H9 (cell line): Measurements from ENCODE around the gene SYNE2. TPM values are rescaled to one million over a fixed set of nuclear protein-coding genes. Genes with fewer than 3 reads are reported as not detected.

Experiments used
- DNase-seq: peaks from one replicate; pipeline ENCODE4 v3.0.0-alpha.2; 2017
- H2AFZ ChIP-seq: one replicate; pipeline ENCODE4 v1.6.1; 2013; ENCODE audit warnings: mild to moderate bottlenecking, low read length, control low read depth, moderate library complexity
- H2AK5ac ChIP-seq: 2 replicates; pipeline ENCODE4 v1.6.1; 2013; ENCODE audit warnings: low read length, control low read depth, mixed read lengths; ENCODE audit not compliant: insufficient read length
- H2BK120ac ChIP-seq: one replicate; pipeline ENCODE4 v1.6.1; 2013; ENCODE audit warnings: low read depth, mild to moderate bottlenecking, low read length, control low read depth, inconsistent platforms; ENCODE audit not compliant: poor library complexity, severe bottlenecking
- H2BK12ac ChIP-seq: 2 replicates; pipeline ENCODE4 v1.6.1; 2013; ENCODE audit warnings: low read length, control low read depth, mixed read lengths, low read depth; ENCODE audit not compliant: insufficient read length
- H2BK15ac ChIP-seq: 2 replicates; pipeline ENCODE4 v1.6.1; 2013; ENCODE audit warnings: low read depth, low read length, control low read depth
- H2BK20ac ChIP-seq: one replicate; pipeline ENCODE4 v1.6.1; 2013; ENCODE audit warnings: low read depth, mild to moderate bottlenecking, low read length, control low read depth, inconsistent platforms; ENCODE audit not compliant: poor library complexity, severe bottlenecking
- H2BK5ac ChIP-seq: 2 replicates; pipeline ENCODE4 v1.6.1; 2013; ENCODE audit warnings: low read length, control low read depth, mixed read lengths; ENCODE audit not compliant: insufficient read length
- H3K14ac ChIP-seq: 2 replicates; pipeline ENCODE4 v1.6.1; 2013; ENCODE audit warnings: low read length, control low read depth; ENCODE audit not compliant: insufficient read depth
- H3K18ac ChIP-seq: 2 replicates; pipeline ENCODE4 v1.6.1; 2013; ENCODE audit warnings: low read depth, mild to moderate bottlenecking, mixed read lengths, low read length, control low read depth; ENCODE audit not compliant: insufficient read length
- H3K23ac ChIP-seq: 2 replicates; pipeline ENCODE4 v1.6.1; 2013; ENCODE audit warnings: low read length, control low read depth, mixed read lengths, low read depth; ENCODE audit not compliant: insufficient read length
- H3K23me2 ChIP-seq: 2 replicates; pipeline ENCODE4 v1.6.1; 2013; ENCODE audit warnings: low read depth, mild to moderate bottlenecking, mixed read lengths, low read length, control low read depth; ENCODE audit not compliant: insufficient read length, poor library complexity, severe bottlenecking
- H3K27ac ChIP-seq: 2 replicates; pipeline ENCODE4 v1.5.1; 2013; ENCODE audit warnings: low read length, control low read depth, mixed read lengths, low read depth; ENCODE audit not compliant: insufficient read length
- H3K27me3 ChIP-seq: 2 replicates; pipeline ENCODE4 v1.6.1; 2013; ENCODE audit warnings: low read length, control low read depth, inconsistent platforms; ENCODE audit not compliant: insufficient read depth
- H3K4ac ChIP-seq: 2 replicates; pipeline ENCODE4 v1.6.1; 2013; ENCODE audit warnings: low read depth, mild to moderate bottlenecking, control low read depth, inconsistent platforms, low read length, moderate library complexity
- H3K4me1 ChIP-seq: 2 replicates; pipeline ENCODE4 v1.6.1; 2013; ENCODE audit warnings: low read length, control low read depth, inconsistent platforms; ENCODE audit not compliant: insufficient read depth
- H3K4me2 ChIP-seq: 2 replicates; pipeline ENCODE4 v1.6.1; 2013; ENCODE audit warnings: low read length, control low read depth, mixed read lengths; ENCODE audit not compliant: insufficient read length, insufficient read depth
- H3K56ac ChIP-seq: 2 replicates; pipeline ENCODE4 v1.6.1; 2013; ENCODE audit warnings: low read depth, mild to moderate bottlenecking, mixed read lengths, low read length, control low read depth; ENCODE audit not compliant: insufficient read length
- H3K79me1 ChIP-seq: 2 replicates; pipeline ENCODE4 v1.6.1; 2013; ENCODE audit warnings: low read depth, mild to moderate bottlenecking, moderate library complexity, low read length, control low read depth, inconsistent platforms; ENCODE audit not compliant: insufficient read depth, poor library complexity, severe bottlenecking
- H3K79me2 ChIP-seq: 2 replicates; pipeline ENCODE4 v1.6.1; 2013; ENCODE audit warnings: low read length, control low read depth, inconsistent platforms; ENCODE audit not compliant: insufficient read depth
- H3K9ac ChIP-seq: 2 replicates; pipeline ENCODE4 v1.6.1; 2013; ENCODE audit warnings: low read length, control low read depth, mixed read lengths; ENCODE audit not compliant: insufficient read length; ENCODE audit errors: extremely low read depth
- H3K9me3 ChIP-seq: one replicate; pipeline ENCODE4 v1.6.1; 2013; ENCODE audit warnings: low read depth, low read length, inconsistent platforms; ENCODE audit not compliant: control insufficient read depth
- H3T11ph ChIP-seq: one replicate; pipeline ENCODE4 v1.6.1; 2013; ENCODE audit warnings: mild to moderate bottlenecking, low read length, control low read depth, inconsistent platforms
- H4K20me1 ChIP-seq: one replicate; pipeline ENCODE4 v1.6.1; 2013; ENCODE audit not compliant: control insufficient read depth, insufficient read length, insufficient read depth
- H4K5ac ChIP-seq: 2 replicates; pipeline ENCODE4 v1.6.1; 2013; ENCODE audit warnings: low read depth, mild to moderate bottlenecking, mixed read lengths, low read length, control low read depth; ENCODE audit not compliant: insufficient read length
- H4K8ac ChIP-seq: replicated peaks from 2 replicates; pipeline ENCODE4 v1.6.1; 2013; ENCODE audit warnings: low read length, control low read depth, mixed read lengths, low read depth; ENCODE audit not compliant: insufficient read length
- H4K91ac ChIP-seq: 2 replicates; pipeline ENCODE4 v1.6.1; 2013; ENCODE audit warnings: low read depth, mild to moderate bottlenecking, moderate library complexity, mixed read lengths, low read length, control low read depth; ENCODE audit not compliant: insufficient read length
- H3K27ac Mint-ChIP-seq, 3 experiments: 2 replicates in 2 of 3; 3 replicates in 1 of 3; pipeline ENCODE4 v1.8.0; 2020 to 2021; ENCODE audit warnings: mixed read lengths in 3 of 3, mild to moderate bottlenecking in 1 of 3, moderate library complexity in 1 of 3
- H3K27me3 Mint-ChIP-seq: 2 replicates; pipeline ENCODE4 v1.8.0; 2021; ENCODE audit warnings: low read depth, mild to moderate bottlenecking, moderate library complexity, mixed read lengths
- H3K36me3 Mint-ChIP-seq, 3 experiments: 2 replicates in 2 of 3; 3 replicates in 1 of 3; pipeline ENCODE4 v1.8.0; 2020 to 2021; ENCODE audit warnings: low read depth in 3 of 3, mixed read lengths in 3 of 3; ENCODE audit not compliant: insufficient read depth in 1 of 3
- H3K4me1 Mint-ChIP-seq, 2 experiments: 2 replicates each; pipeline ENCODE4 v1.8.0; 2020; ENCODE audit warnings: mixed read lengths in 2 of 2
- H3K4me3 Mint-ChIP-seq, 2 experiments: 2 replicates in 1 of 2; 3 replicates in 1 of 2; pipeline ENCODE4 v1.8.0; 2020 to 2021; ENCODE audit warnings: mild to moderate bottlenecking in 2 of 2, mixed read lengths in 2 of 2, moderate library complexity in 1 of 2
- H3K9me3 Mint-ChIP-seq, 2 experiments: 2 replicates in 1 of 2; 3 replicates in 1 of 2; pipeline ENCODE4 v1.8.0; 2020; ENCODE audit warnings: mild to moderate bottlenecking in 2 of 2, mixed read lengths in 2 of 2, moderate library complexity in 1 of 2
- WGBS: extraction: QIAGEN DNeasy Blood & Tissue Kit; methylation state at CpG from one replicate; pipeline ENCODE4 v1.1.7; 2013; ENCODE audit warnings: missing lambda C conversion rate, low lambda C conversion rate, mixed read lengths; ENCODE audit not compliant: insufficient read length; ENCODE audit errors: extremely low coverage; 5-methylcytosine and 5-hydroxymethylcytosine counted together
- total RNA-seq: library from RNA; stranded (reverse); gene quantifications from 2 replicates; pipeline ENCODE4 v1.2.1, GENCODE V29; 2021
- TF ChIP-seq, protein P1 (sequence below): fragments of 200-600 bp; sonication (generic); conservative IDR thresholded peaks from 3 replicates; pipeline ENCODE4 v1.8.0; 2021; ENCODE audit warnings: antibody characterized with exemption, mild to moderate bottlenecking

Gene SYNE2
- total RNA-seq, 1 experiment from 2014 or later = 43.3 TPM

DNA sequence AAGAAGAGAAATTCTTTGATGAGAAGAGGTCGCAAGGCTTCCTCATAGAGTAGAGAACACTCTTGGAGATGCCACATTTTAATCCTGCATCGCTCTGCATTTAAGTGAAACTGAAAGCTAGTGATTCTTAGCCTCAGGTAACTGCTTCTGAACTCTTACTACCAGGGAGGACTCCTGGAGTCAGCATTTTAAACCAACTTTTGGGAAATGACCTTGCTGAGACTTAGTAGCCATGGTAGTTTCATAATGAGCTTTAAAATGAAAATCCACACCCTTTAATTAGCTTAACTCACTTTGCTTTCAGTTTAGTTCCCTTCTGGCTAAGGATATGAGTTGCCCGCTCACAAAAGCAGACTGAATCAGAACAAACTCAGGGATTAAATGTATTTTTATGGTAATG, 80.3 kb downstream of the SYNE2 start:
- Mint-ChIP-seq H3K4me3 (no peak overlapping the region), H3K36me3 (peaks cover 3 to 8% (median 3%) of the 10 kb centered on the region in 3 experiments; a peak in 3 of 7 replicates), H3K9me3 (no peaks in the 10 kb centered on the region), H3K4me1 (peaks cover 28 to 31% of the 10 kb centered on the region in 2 experiments), H3K27ac (peak overlapping the region in 1 of 3 experiments; percentile 47; a peak in 2 of 7 replicates), H3K27me3 (no peaks in the 10 kb centered on the region)
- no peak for DNase-seq
- Histone ChIP-seq H3K14ac (no peak overlapping the region), H3K4ac (no peak overlapping the region), H3K23ac (no peak overlapping the region), H3K18ac (no peak overlapping the region), H3K79me2 (no peaks in the 10 kb centered on the region; the same call in 1 of the 2 replicates), H2BK120ac (no peak overlapping the region), H2AK5ac (no peak overlapping the region), H2BK5ac (no peak overlapping the region), H4K20me1 (no peaks in the 10 kb centered on the region), H2AFZ (no peak overlapping the region), H3K9ac (no peak overlapping the region), H3K9me3 (no peaks in the 10 kb centered on the region), H3T11ph (no peak overlapping the region), H3K27ac (no peak overlapping the region), H2BK12ac (no peak overlapping the region), H2BK15ac (no peak overlapping the region), H3K56ac (no peak overlapping the region), H4K5ac (no peak overlapping the region), H3K23me2 (no peaks in the 10 kb centered on the region), H3K27me3 (no peaks in the 10 kb centered on the region), H3K4me1 (peaks cover 6% of the 10 kb centered on the region), H4K8ac (no peak overlapping the region), H2BK20ac (no peak overlapping the region), H3K4me2 (no peak overlapping the region), H3K79me1 (no peaks in the 10 kb centered on the region), H4K91ac (no peak overlapping the region)
- TF ChIP-seq, protein P1, sequence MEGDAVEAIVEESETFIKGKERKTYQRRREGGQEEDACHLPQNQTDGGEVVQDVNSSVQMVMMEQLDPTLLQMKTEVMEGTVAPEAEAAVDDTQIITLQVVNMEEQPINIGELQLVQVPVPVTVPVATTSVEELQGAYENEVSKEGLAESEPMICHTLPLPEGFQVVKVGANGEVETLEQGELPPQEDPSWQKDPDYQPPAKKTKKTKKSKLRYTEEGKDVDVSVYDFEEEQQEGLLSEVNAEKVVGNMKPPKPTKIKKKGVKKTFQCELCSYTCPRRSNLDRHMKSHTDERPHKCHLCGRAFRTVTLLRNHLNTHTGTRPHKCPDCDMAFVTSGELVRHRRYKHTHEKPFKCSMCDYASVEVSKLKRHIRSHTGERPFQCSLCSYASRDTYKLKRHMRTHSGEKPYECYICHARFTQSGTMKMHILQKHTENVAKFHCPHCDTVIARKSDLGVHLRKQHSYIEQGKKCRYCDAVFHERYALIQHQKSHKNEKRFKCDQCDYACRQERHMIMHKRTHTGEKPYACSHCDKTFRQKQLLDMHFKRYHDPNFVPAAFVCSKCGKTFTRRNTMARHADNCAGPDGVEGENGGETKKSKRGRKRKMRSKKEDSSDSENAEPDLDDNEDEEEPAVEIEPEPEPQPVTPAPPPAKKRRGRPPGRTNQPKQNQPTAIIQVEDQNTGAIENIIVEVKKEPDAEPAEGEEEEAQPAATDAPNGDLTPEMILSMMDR = no peak
- no CpG with 5 or more reads among the region's 3 CpGs for WGBS
